ENCODE measurements around the gene HCRT.

Gene HCRT

DNA sequence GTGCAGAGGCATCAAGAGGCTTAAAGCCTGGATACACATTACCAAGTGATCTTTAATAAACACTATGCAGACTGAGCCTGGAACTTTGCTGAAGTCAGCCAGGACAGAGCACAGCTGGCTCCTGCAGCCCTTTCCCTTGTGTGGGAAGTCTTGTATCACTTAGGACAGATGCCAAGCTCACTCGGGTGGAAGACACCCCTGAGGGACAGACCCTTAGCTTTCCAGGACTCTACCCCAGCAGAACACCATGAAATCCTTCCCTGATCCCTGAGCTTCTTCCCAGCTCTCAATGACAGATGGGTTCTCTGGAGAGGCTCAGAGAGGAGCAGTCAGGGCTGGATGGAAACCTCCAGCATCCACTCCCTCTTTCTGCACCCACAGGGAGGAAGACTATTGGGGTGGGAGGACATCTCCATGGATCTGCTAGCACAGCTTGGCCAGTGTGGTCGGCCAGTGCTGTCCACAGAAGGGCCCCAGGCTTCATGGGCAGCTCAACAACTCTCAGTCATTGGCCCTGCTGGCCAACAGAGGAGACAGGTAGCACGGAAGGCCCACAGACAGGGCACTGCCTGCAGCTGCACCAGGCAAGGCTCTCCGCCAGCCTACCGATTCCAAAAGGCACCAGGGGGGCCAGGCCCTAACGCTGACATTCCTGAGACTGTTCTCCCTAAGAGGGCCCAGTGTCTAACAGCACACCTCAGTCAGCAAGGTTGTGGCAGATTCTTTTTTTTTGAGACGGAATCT lies 46.3 kb downstream of the HCRT start:
- no peak for DNase-seq

DNA sequence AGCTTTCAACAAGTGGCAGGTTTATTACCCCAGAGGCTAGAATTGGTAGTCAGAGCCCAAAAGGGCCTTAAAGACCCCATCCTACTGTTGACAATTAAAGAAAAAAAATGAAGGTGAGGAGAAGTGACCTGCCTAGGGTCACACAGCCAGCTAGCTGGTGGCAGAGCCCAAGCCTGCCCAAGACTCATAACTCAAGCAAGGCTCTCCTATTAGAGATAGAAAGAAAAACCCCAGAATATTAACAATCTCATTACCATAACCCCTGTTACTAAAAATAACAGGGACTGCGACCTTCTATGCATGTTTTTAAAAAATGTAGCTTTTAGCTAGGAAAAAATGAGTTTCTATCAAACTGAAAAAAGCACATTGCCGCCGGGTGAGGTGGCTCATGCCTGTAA lies 48.6 kb downstream of the HCRT start:
- no peak for DNase-seq

- no peak for DNase-seq
Measured at GRCh38 chr17:42135664-42136653, 49.3 kb downstream of the HCRT start.

DNA sequence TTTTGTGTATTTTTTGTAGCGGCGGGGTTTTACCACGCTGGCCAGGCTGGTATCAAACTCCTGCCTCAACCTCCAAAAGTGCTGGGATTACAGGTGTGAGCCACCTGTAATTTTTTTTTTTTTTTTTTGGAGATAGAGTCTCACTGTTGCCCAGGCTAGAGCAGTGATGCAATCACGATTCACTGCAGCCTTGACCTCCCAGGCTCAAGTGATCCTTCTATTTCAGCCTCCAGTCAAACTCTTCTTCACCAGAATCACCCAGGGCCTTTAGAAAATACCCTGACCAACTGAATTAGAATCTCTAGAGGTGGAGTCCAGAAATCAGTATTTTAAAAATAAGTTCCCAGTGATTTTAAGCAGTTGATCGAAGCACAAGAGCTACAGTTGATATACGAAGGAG lies 50.1 kb downstream of the HCRT start:
- no peak for DNase-seq

Measured in C1 segment of cervical spinal cord (tissue), 14 donors.